Astrocyte of the cerebellum (primary cell): ENCODE results near the gene NPAS1.

ENCODE experiments used
- DNase-seq: peaks from one replicate; pipeline ENCODE4 v3.0.0-alpha.2; 2011; ENCODE audit warnings: low read depth
- H3K4me3 ChIP-seq: 2 replicates; pipeline ENCODE4 v1.5.1; 2011; ENCODE audit warnings: mild to moderate bottlenecking, low read depth, low read length, moderate library complexity
- in situ Hi-C: cut with HindIII; loops from 2 replicates; pipeline ENCODE4 v1.10.0; 2017; ENCODE audit warnings: low sequenced_read_pairs
- TF ChIP-seq, protein P1 (sequence below): IDR thresholded peaks from 2 replicates; pipeline ENCODE4 v1.5.1; 2012; ENCODE audit warnings: low read length, low read depth, moderate library complexity, mild to moderate bottlenecking; ENCODE audit errors: missing control alignments

The NPAS1 gene

DNA sequence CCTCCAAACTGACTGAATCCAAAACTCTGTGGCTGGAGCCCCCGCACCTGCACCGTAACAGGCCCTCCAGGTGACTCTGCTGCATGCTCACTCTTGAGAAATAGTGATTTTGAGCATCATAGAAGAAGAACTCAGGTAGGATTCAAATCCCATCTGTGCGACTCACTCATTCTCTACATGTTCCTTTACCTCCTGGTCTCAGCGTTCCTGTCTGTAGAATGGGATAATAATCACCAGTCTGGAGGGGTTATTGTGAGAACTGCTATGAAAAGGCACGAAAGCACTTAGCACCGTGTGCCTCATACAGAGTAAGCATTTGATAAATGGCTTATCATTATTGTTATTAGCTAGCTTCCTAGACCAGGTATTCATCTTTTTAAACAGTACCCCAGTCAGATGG, 36.5 kb upstream of the NPAS1 start:
- in situ Hi-C loops, result no loop called here
- TF ChIP-seq, protein P1, sequence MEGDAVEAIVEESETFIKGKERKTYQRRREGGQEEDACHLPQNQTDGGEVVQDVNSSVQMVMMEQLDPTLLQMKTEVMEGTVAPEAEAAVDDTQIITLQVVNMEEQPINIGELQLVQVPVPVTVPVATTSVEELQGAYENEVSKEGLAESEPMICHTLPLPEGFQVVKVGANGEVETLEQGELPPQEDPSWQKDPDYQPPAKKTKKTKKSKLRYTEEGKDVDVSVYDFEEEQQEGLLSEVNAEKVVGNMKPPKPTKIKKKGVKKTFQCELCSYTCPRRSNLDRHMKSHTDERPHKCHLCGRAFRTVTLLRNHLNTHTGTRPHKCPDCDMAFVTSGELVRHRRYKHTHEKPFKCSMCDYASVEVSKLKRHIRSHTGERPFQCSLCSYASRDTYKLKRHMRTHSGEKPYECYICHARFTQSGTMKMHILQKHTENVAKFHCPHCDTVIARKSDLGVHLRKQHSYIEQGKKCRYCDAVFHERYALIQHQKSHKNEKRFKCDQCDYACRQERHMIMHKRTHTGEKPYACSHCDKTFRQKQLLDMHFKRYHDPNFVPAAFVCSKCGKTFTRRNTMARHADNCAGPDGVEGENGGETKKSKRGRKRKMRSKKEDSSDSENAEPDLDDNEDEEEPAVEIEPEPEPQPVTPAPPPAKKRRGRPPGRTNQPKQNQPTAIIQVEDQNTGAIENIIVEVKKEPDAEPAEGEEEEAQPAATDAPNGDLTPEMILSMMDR, result no peak
- no peak for DNase-seq
- H3K4me3 ChIP-seq, result no peak overlapping the region

DNA sequence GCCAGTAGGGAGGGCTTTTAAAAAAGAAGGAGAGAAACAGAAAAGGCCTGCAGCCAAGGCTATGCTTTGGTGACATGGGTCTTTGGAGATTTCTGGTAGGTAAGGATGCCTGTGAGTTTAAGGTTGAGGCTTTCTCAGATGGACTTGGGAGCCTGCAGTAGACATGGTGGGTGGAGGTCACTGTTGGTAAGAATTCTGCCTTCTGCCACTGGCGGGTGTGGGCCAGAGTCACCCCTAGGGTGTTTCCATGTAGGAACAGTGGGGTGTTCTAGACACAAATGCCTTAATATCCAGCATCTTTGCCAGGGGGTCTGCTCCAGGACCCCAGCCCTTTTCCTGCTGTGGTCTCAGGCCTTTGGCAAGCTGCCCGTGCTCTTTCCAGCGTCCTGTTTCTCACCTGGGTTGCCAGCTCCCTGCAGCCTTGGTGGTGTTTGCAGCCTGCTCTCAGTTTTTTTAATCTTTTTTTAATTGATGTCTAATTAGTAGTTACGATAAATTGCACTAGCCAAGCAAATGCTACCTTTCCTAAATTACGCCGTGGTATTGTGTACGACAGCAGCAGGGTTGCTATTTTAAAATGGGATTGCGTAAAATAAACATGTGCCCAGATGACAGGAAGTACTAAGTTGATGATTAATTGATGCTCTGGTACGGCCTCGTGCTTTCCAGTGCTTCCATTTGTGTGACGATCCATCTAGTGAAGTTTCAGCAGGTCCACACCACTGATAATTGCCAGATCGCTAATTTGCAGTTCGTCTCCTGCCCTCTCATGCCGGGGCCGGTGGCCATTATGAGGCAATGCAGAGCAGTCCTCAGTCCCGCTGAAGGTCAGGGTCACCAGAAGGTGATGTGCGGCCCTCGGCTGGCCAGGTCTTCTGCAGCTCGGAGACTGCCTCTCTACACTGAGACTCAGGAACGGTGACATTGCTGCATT, 35.3 kb upstream of the NPAS1 start:
- in situ Hi-C loops, result no loop called here
- TF ChIP-seq, protein P1, result no peak
- H3K4me3 ChIP-seq, result no peak overlapping the region
- DNase-seq, result no peak

GRCh38 chr19:46985542-46986415, 33.9 kb upstream of the NPAS1 start:
- TF ChIP-seq, protein P1, result no peak
- in situ Hi-C loops, result no loop called here
- no peak overlapping the region for H3K4me3 ChIP-seq
- DNase-seq, result no peak

DNA sequence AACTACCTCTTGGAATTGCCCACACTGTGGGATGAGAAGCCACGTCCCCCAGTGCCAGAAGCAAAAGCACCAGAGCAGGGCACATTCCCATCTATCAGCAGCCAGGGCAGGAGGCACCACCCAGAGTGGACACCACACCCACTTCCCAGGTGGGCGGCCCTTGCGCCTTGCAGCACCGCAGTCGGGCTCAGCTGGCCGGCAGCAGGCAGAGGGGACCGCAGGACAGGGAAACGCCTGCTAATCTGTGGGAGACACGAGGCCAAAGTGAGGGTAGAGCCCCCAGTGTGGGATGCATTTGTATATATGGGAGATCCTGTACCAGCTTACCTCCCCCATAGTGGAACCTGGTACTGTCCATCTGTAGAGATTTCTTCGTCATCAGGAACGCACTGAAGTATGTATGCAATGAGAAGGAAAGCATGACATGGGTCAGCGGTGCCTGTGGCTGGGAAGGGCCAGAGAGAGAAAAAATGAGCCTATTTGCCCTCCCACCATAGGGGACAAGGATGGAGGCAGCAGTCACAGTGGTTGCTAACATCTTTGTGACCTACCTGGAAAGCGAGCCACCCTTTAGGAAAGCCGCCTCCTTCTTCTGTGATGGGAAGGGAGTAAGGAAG, 30.9 kb upstream of the NPAS1 start:
- no peak overlapping the region for H3K4me3 ChIP-seq
- TF ChIP-seq, protein P1, result no peak
- in situ Hi-C loops, result no loop called here
- no peak for DNase-seq

DNA sequence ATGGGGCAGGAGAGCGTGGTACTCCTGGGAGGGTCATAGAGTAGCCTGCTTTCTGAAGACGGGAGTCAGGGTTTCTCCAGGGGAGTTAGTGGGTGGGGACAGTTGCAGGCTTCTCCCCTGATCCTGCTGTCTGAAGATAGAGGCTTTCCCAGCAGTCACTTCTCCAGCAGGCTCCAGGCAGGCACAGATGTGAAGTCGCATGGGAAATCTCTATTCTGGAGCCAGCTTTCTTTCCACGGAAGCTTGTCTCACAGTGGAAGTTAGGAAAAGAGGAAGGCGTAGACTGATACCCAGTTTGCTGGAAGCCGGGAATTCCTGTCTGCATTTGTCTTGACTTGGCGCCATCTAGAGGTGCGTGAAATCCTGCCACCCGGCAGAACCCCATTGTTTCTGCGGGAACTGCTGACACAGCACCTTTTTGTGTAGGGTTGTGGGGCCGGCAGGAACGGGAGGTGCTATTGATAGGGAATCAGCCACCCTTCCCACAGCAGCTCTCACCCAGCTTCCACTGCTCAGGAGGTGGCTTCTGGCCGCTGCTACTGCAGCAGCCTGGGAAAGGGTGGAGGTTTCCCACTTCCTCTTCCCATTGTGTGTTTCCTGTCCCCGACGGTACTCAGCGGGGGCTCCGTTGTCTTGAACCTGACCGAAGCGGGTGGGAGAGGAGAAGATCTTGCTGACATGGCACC, 28.5 kb upstream of the NPAS1 start:
- DNase-seq, result peak; percentile 66
- in situ Hi-C loops, result no loop called here
- no peak overlapping the region for H3K4me3 ChIP-seq
- TF ChIP-seq, protein P1, result peak; percentile 80
